PC-3 (cell line): Measurements from ENCODE around the gene SMIM10.

Experiments
- CTCF ChIP-seq: fragments of 300-600 bp; sonication (generic); conservative IDR thresholded peaks from 2 replicates; pipeline ENCODE4 v1.5.1; 2017; ENCODE audit warnings: antibody characterized with exemption, low read depth, mild to moderate bottlenecking, low read length
- EZH2phosphoT487 ChIP-seq: fragments of 300-600 bp; sonication (generic); IDR thresholded peaks from 2 replicates; pipeline ENCODE4 v1.6.1; 2018; ENCODE audit warnings: mild to moderate bottlenecking, antibody characterized with exemption, low read length, borderline replicate concordance

DNA sequence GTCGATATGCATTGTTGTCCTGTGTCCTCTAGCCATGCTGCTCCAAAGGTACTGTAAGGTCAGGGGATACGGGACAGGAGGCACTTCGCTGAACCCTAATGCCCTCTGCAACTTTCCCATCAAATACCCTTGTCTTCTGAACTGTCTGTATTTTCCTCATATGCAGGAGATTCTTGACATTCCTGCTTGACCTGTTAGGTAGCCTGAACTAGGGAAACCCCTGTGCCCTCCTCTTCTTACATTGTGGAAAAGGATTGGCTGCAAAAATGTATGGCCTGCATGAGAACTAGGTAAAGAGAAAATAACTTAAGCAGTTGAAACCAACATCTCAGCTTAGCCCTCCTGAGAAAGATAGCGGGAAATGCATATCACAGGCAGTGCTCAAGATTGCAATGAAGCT, 20.1 kb downstream of the SMIM10 start:
- TF ChIP-seq CTCF (no peak), EZH2phosphoT487 (no peak)
